Measurements from ENCODE around the gene ZBTB45.

ZBTB45 gene

GRCh38 chr19:58550362-58551122, 30.9 kb upstream of the ZBTB45 start:
- ATAC-seq = no peak
- TF ChIP-seq ZNF70 (CRISPR knock-in tag; IDR thresholded peaks at IDR 0.05) (no peak), ISL1 (CRISPR knock-in tag; IDR thresholded peaks at IDR 0.05) (no peak), POU6F1 (CRISPR knock-in tag; IDR thresholded peaks at IDR 0.05; ENCODE audit: borderline replicate concordance, low read depth) (no peak), PPARA (CRISPR knock-in tag; IDR thresholded peaks at IDR 0.05; ENCODE audit: borderline replicate concordance) (no peak), ZFP3 (CRISPR knock-in tag; IDR thresholded peaks at IDR 0.05) (no peak), TCF4 (CRISPR knock-in tag; IDR thresholded peaks at IDR 0.05; ENCODE audit: borderline replicate concordance) (no peak), GLIS3 (CRISPR knock-in tag; IDR thresholded peaks at IDR 0.05) (no peak), CREB5 (CRISPR knock-in tag; IDR thresholded peaks at IDR 0.05; ENCODE audit: low read depth) (no peak)

GRCh38 chr19:58549664-58550361, 30.2 kb upstream of the ZBTB45 start:
- ATAC-seq = no peak
- TF ChIP-seq RARB (CRISPR knock-in tag; IDR thresholded peaks at IDR 0.05) (no peak), ZFP30 (CRISPR knock-in tag; IDR thresholded peaks at IDR 0.05) (no peak), ZNF565 (CRISPR knock-in tag; conservative IDR thresholded peaks at IDR 0.05; ENCODE audit: low read depth) (no peak), ZFP3 (CRISPR knock-in tag; IDR thresholded peaks at IDR 0.05) (no peak), SNAI2 (CRISPR knock-in tag; IDR thresholded peaks at IDR 0.05) (no peak), BACH2 (CRISPR knock-in tag; IDR thresholded peaks at IDR 0.05; ENCODE audit: borderline replicate concordance) (no peak), PATZ1 (CRISPR knock-in tag; IDR thresholded peaks at IDR 0.05; ENCODE audit: borderline replicate concordance) (no peak), POU6F1 (CRISPR knock-in tag; IDR thresholded peaks at IDR 0.05; ENCODE audit: borderline replicate concordance, low read depth) (no peak), GLIS3 (CRISPR knock-in tag; IDR thresholded peaks at IDR 0.05) (no peak), ZC3H10 (CRISPR knock-in tag; IDR thresholded peaks at IDR 0.05) (no peak), PPARA (CRISPR knock-in tag; IDR thresholded peaks at IDR 0.05; ENCODE audit: borderline replicate concordance) (no peak), TCF4 (CRISPR knock-in tag; IDR thresholded peaks at IDR 0.05; ENCODE audit: borderline replicate concordance) (no peak), ISL1 (CRISPR knock-in tag; IDR thresholded peaks at IDR 0.05) (no peak), CSRNP3 (CRISPR knock-in tag; IDR thresholded peaks at IDR 0.05) (no peak), CSDC2 (CRISPR knock-in tag; IDR thresholded peaks at IDR 0.05) (no peak), ESRRG (CRISPR knock-in tag; IDR thresholded peaks at IDR 0.05) (no peak), ZNF70 (CRISPR knock-in tag; IDR thresholded peaks at IDR 0.05) (no peak), TOX (CRISPR knock-in tag; IDR thresholded peaks at IDR 0.05; ENCODE audit: borderline replicate concordance) (no peak), OSR1 (CRISPR knock-in tag; IDR thresholded peaks at IDR 0.05) (no peak), TSHZ2 (CRISPR knock-in tag; IDR thresholded peaks at IDR 0.05) (no peak)

Measured in SK-N-SH treated with all-trans-retinoic acid at 6 μM for 48 hours (cell line).